ENCODE results near the gene KCNQ1.

DNA sequence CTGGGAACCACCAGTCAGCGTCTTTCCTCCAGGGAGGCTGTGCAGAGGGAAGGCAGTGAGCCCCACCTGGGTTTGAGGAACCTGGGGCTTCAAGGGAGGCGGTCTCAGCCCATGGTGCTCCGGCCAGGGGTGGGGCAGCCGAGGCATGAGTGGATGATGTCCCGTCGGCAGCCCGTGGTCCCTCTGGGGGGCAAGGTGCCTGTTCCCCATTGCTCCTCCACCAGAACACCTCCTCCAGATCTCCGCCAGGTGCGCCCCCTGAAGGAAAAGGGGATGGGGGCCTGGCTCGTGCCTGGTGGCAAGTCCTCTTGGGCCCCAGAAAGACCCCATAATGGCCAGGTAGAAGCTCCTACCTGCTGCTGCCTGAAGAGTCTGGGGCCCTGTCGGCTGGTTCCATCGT, 94.1 kb downstream of the KCNQ1 start:
- TF ChIP-seq, protein P1, sequence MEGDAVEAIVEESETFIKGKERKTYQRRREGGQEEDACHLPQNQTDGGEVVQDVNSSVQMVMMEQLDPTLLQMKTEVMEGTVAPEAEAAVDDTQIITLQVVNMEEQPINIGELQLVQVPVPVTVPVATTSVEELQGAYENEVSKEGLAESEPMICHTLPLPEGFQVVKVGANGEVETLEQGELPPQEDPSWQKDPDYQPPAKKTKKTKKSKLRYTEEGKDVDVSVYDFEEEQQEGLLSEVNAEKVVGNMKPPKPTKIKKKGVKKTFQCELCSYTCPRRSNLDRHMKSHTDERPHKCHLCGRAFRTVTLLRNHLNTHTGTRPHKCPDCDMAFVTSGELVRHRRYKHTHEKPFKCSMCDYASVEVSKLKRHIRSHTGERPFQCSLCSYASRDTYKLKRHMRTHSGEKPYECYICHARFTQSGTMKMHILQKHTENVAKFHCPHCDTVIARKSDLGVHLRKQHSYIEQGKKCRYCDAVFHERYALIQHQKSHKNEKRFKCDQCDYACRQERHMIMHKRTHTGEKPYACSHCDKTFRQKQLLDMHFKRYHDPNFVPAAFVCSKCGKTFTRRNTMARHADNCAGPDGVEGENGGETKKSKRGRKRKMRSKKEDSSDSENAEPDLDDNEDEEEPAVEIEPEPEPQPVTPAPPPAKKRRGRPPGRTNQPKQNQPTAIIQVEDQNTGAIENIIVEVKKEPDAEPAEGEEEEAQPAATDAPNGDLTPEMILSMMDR (IDR thresholded peaks at IDR 0.05; ENCODE audit: borderline replicate concordance, extremely low read depth, low read length, poor library complexity, severe bottlenecking) = no peak
- no peak for TF ChIP-seq EZH2 (IDR thresholded peaks at IDR 0.05; ENCODE audit: borderline replicate concordance, low read depth, low read length, severe bottlenecking)
